Esophagus squamous epithelium (tissue), 4 donors: ENCODE results near the gene PDE12.

ENCODE experiments used
- CTCF ChIP-seq, 6 experiments: fragments of 450-650 bp in 4 of 6; fragments of 200-600 bp in 2 of 6; sonication (generic) in 2 of 6; IDR thresholded peaks; one replicate each; pipeline ENCODE4 v1.5.1; 2016 to 2019; ENCODE audit warnings: antibody characterized with exemption in 6 of 6, mild to moderate bottlenecking in 4 of 6, moderate library complexity in 4 of 6
- POLR2A ChIP-seq, 4 donors: fragments of 450-650 bp; IDR thresholded peaks; one replicate each; pipeline ENCODE4 v1.6.1; 2017; ENCODE audit warnings: antibody characterized with exemption in 4 of 4, mild to moderate bottlenecking in 4 of 4, moderate library complexity in 3 of 4

- TF ChIP-seq CTCF (IDR thresholded peaks at IDR 0.05) (no peak), POLR2A (IDR thresholded peaks at IDR 0.05) (no peak)
Observed at GRCh38 chr3:57575966-57576626, 20.0 kb downstream of the PDE12 start.
